Activated CD8-positive, alpha-beta memory T cell treated with anti-CD3 and anti-CD28 coated beads, Interleukin-2, amount 10 ng/mL, durations not matched to agents 7 days and 5 days (primary cell): Measurements from ENCODE around the gene DMXL1. TPM values are rescaled to one million over a fixed set of nuclear protein-coding genes. Genes with fewer than 3 reads are reported as not detected.

ENCODE experiments used
- ATAC-seq: fragments of 150-1000 bp; cut with Tn5 transposase; one replicate; pipeline ENCODE4 v1.10.0; 2021; ENCODE audit warnings: moderate library complexity
- CTCF ChIA-PET: fragments of 350-600 bp; sonication (Branson Sonifier 250); formaldehyde crosslinking; loops from one replicate; lab custom pipeline; 2021; ENCODE audit warnings: antibody characterized with exemption; lab: Charles Lee
- DNase-seq: peaks from one replicate; pipeline ENCODE4 v3.0.0-alpha.2; 2020
- H3K27ac Mint-ChIP-seq: one replicate; pipeline ENCODE4 v1.8.0; 2021; ENCODE audit warnings: mild to moderate bottlenecking, mixed read lengths
- H3K27me3 Mint-ChIP-seq: one replicate; pipeline ENCODE4 v1.8.0; 2021; ENCODE audit warnings: mixed read lengths
- H3K36me3 Mint-ChIP-seq: one replicate; pipeline ENCODE4 v1.8.0; 2021; ENCODE audit warnings: mild to moderate bottlenecking, mixed read lengths
- H3K4me1 Mint-ChIP-seq: one replicate; pipeline ENCODE4 v1.8.0; 2021; ENCODE audit warnings: mixed read lengths
- H3K4me3 Mint-ChIP-seq: one replicate; pipeline ENCODE4 v1.8.0; 2021; ENCODE audit warnings: mild to moderate bottlenecking, moderate library complexity, mixed read lengths
- H3K9me3 Mint-ChIP-seq: one replicate; pipeline ENCODE4 v1.8.0; 2022; ENCODE audit warnings: low read depth, mixed read lengths
- total RNA-seq, 2 experiments: library from RNA; stranded (reverse); gene quantifications; one replicate each; pipeline ENCODE4 v1.2.3, GENCODE V29; 2021

DMXL1 gene, protein sequence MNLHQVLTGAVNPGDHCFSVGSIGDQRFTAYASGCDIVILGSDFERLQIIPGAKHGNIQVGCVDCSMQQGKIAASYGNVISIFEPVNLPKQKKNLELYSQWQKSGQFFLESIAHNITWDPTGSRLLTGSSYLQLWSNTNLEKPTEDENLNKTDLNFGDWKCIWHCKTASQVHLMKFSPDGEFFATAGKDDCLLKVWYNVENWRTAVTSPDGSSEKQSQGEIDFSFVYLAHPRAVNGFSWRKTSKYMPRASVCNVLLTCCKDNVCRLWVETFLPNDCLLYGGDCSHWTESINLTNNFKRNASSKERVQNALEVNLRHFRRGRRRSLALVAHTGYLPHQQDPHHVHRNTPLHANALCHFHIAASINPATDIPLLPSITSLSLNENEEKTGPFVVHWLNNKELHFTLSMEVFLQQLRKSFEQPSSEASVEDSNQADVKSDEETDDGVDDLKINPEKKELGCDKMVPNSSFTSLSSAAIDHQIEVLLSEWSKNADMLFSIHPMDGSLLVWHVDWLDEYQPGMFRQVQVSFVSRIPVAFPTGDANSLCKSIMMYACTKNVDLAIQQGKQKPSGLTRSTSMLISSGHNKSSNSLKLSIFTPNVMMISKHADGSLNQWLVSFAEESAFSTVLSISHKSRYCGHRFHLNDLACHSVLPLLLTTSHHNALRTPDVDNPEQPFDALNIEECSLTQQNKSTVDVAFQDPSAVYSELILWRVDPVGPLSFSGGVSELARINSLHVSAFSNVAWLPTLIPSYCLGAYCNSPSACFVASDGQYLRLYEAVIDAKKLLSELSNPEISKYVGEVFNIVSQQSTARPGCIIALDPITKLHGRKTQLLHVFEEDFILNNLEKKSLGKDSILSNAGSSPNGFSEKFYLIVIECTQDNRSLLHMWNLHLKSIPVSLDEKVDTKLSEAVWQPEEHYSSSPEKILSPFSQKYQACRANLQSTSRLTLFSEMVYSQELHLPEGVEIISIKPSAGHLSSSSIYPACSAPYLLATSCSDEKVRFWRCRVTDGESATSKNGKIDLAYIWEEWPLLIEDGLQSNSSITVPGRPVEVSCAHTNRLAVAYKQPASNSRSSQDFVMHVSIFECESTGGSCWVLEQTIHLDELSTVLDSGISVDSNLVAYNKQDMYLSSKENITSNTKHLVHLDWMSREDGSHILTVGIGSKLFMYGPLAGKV (N-terminal part only)
- 10 to 100 TPM; 30.4 to 35.5 TPM for total RNA-seq

DNA sequence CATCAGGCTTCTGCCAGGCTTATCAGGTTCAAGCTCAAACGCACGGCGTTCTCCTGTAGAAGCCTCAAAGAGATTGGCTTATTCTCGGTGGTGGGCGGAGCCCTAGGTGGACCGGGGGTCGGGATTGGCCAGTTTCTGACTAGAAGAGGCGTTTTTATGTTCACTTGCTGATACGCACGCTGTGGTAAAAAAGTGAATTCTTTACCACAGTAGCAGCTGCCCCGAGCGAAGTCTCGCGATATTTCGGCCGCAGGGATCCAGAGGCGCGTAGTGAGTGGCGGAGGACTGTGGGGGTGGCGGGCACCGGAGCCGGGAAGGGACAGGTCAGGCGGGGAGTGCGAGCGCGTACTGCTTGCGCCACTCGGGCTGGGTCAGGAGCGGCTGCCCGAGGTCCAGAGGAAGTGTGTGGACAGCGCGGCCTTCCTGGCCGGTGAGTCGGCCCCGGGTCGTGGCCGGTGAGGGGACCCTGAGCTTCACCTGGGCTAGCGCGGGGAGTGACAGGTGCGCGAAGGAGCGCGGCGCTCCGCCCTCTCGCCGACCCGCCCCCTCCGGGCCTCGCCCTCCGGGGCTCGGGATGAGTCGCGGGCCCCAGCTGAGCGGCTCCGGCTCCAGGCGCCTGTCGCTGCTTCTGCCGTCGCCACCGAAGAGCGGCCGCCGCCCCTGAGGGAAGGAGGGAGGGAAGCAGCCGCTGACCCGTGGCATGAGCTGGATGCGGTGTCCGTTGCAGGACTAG is at the start of gene DMXL1:
DMXL1 (plus strand) TSS at position 260 of the 733 bp plus-strand sequence. CDS start 483 bp downstream, outside the sequence.
- peak; percentile 89 for ATAC-seq
- H3K4me3 Mint-ChIP-seq: peak within 1 kb of the TSS; percentile 95
- H3K36me3 Mint-ChIP-seq: peaks cover 7% of the 10 kb centered on the region
- H3K9me3 Mint-ChIP-seq: no peaks in the 10 kb centered on the region
- DNase-seq: peak; percentile 99
- CTCF ChIA-PET: interaction anchor here (0.6 to 2.0 kb wide), 13 partner anchors 9 to 341 kb away, joined by 3 to 17 read pairs (median 4); partner anchors contain the start of gene DTWD2
- peak within 1 kb of the TSS; percentile 98 for H3K27ac Mint-ChIP-seq
- H3K4me1 Mint-ChIP-seq: peaks cover 40% of the 10 kb centered on the region
- no peaks in the 10 kb centered on the region for H3K27me3 Mint-ChIP-seq

DNA sequence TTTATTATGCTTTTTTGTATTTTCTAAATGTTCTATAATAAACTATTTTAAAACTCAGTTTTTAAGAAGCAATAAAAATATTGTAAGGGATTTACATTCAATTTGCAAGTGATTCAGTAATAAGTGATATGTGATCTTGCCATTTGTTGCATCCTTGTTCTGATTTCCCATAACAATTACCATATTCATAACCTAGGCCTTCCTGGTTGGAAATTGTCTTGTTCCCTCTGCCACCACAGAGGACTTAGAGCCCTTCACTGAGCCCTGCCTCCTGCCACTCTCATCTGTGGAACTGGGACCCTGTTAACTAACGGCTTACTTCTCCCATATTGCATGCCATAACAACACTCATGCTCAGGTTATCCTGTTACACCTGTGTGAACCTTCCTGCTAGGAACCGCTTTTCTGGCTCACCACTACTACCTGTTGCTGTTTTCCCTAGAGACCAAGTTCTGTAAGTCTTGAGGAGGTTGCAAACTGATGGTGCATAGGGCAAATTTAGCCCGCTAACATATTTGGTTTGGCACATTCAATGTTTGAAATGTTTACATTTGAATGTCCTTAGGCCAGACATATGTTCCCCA is 49.6 kb upstream of the DMXL1 start:
- Mint-ChIP-seq H3K27ac (no peak overlapping the region), H3K9me3 (no peaks in the 10 kb centered on the region), H3K4me1 (no peaks in the 10 kb centered on the region), H3K4me3 (no peak overlapping the region), H3K27me3 (no peaks in the 10 kb centered on the region), H3K36me3 (no peaks in the 10 kb centered on the region)
- DNase-seq: no peak
- ATAC-seq: no peak
- CTCF ChIA-PET: interaction anchor here (0.7 to 3.2 kb wide), 11 partner anchors 9 to 402 kb away, joined by 3 to 31 read pairs (median 4); partner anchors contain the start of genes DMXL1 and DTWD2

DNA sequence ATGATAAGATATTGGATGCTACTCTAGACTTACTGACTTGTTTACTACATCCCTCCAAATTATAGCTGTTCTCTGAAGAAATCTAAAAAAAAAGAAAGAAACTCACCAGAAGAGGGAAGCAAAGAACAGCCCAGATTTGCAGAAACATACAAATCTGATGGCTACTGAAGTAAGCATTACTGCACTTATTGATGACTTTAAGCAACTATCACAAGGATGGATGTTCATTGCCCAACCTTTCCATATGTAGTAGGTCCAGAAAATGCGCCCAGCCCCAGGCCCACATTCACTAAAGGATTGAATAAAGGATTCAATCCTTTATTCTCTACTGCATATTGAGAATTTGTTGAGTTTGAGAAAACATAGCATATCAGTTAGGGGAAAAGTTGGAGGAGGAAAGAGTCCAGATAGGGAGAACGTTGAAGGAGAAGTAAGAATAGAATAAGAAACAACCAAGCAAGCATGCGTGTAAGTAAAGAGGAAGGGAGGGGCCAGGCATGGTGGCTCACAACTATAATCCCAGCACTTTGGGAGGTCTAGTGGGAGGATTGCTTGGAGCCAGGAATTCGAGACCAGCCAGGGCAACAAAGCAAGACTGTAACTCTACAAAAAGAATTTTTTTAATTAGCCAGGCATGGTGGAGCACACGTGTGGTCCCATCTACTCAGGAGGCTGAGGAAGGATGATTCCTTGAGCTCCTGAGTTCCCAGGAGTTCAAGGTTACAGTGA is 48.7 kb upstream of the DMXL1 start:
- CTCF ChIA-PET: interaction anchor here (0.7 to 3.2 kb wide), 12 partner anchors 10 to 401 kb away, joined by 3 to 31 read pairs (median 4); partner anchors contain the start of genes DMXL1 and DTWD2
- DNase-seq: no peak
- Mint-ChIP-seq H3K27ac (no peak overlapping the region), H3K36me3 (no peaks in the 10 kb centered on the region), H3K4me1 (no peaks in the 10 kb centered on the region), H3K9me3 (no peaks in the 10 kb centered on the region), H3K27me3 (no peaks in the 10 kb centered on the region), H3K4me3 (no peak overlapping the region)
- peak; percentile 60 for ATAC-seq

DNA sequence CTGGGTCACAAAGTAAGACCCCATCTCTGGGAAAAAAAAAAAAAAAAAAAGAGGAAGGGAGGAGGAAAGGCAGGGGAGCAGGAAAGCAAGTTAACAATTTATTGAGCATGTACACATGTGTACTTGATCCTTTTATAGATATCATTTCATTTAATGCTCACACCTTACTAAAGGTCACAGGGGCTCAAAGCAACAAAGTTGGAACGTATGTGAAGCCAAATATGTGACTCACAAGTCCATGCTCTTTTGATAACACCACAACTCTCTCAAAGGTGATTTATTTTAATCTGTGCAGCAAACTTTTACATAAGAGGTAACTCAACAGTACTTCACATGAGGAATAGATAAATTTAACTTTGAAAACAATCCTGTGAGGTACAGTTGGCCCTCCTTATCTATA is 48.1 kb upstream of the DMXL1 start:
- CTCF ChIA-PET: interaction anchor here (0.7 to 3.2 kb wide), 5 partner anchors 43 to 389 kb away, joined by 3 to 31 read pairs (median 3); no protein-coding TSS in a partner anchor
- Mint-ChIP-seq H3K4me3 (no peak overlapping the region), H3K4me1 (no peaks in the 10 kb centered on the region), H3K9me3 (no peaks in the 10 kb centered on the region), H3K36me3 (no peaks in the 10 kb centered on the region), H3K27me3 (no peaks in the 10 kb centered on the region), H3K27ac (no peak overlapping the region)
- DNase-seq: no peak
- ATAC-seq: no peak

DNA sequence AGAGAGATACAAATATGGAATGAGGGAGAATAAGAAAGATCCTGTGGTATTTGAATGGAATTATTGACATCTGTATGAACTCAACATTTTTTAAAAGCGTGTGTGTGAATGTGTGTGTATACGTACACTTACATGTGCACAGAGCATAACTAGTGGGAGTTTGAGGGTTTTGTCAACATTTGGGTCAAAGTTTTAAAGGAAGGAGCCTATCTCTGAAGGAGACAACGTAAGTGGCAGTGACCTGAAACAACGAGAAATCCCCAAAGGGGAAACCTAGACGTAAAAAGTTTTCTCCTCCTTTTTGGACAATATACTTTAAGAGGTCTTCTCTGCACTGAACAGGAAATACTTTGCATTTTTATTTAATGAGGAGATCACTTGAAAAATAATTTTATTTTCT is 42.3 kb upstream of the DMXL1 start:
- CTCF ChIA-PET: interaction anchor here (2.3 kb wide), 1 partner anchor 383 kb away, joined by 10 read pairs; no protein-coding TSS in a partner anchor
- Mint-ChIP-seq H3K27me3 (no peaks in the 10 kb centered on the region), H3K36me3 (peaks cover 7% of the 10 kb centered on the region), H3K9me3 (peaks cover 2% of the 10 kb centered on the region), H3K4me3 (no peak overlapping the region), H3K4me1 (peaks cover 16% of the 10 kb centered on the region), H3K27ac (no peak overlapping the region)
- ATAC-seq (no peak), DNase-seq (no peak)

DNA sequence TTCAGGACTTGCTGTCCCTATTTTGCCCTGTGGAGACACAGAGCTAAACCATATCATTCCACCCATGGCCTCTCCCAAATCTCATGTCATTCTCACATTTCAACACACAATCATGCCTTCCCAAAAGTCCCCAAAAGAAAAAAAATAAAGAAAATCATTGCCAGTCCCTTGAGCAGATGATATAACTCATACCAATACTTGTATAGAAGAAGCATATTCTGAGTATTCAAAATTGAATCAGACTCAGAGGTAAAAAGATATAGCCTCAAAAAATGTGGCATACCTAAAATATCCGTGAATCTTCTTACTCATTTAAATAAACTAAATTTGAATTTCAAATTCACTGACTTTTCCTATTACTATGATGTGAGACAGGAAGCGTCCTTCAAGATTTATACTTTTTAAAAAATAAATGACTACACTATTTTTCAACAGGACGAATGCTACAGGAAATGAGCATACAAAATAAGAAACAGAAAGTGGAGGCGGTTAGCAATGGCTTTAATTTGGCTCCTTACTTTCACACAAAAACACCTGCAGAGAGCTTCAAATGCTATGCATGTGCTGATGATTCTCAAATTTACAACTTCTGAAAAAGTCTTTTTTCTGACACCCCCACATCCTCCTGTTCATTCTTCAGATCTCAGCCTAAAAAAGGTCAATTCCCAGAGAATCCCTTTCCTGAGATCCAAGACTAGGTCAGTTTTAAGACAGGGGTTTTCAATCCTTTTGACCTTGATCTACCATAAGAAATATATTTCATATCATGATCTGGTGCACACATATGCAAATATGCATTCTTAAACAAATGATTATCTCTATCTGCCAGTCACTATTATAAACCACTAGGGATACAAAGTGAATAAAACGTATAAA is 39.6 kb upstream of the DMXL1 start:
- ATAC-seq (peak; percentile 65), DNase-seq (no peak)
- CTCF ChIA-PET: no interaction called here
- H3K4me1 Mint-ChIP-seq: peaks cover 18% of the 10 kb centered on the region
- H3K27ac Mint-ChIP-seq: peak overlapping the region; percentile 71
- H3K4me3 Mint-ChIP-seq: peak overlapping the region; percentile 20
- peaks cover 2% of the 10 kb centered on the region for H3K9me3 Mint-ChIP-seq
- H3K27me3 Mint-ChIP-seq: no peaks in the 10 kb centered on the region
- peaks cover 7% of the 10 kb centered on the region for H3K36me3 Mint-ChIP-seq

DNA sequence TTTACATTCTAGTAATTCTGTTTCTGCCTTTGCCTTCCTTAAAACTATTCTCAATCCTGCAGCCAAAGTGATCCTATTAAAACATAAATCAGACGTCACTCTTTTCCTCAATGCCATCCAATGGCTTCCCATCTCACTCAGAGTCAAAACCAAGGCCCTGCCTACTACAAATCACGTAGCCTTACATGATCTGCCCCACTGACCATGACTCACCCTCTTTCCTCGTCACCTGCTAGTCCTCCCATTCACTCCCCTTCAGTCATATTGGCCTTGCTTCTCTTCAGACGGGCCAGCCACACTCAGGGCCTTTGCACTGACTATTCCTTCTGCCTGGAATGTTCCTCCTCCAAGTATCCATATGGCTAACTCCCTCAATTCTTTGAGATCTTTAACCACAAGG is 39.0 kb upstream of the DMXL1 start:
- DNase-seq (no peak), ATAC-seq (no peak)
- peak overlapping the region; percentile 71 for H3K27ac Mint-ChIP-seq

DNA sequence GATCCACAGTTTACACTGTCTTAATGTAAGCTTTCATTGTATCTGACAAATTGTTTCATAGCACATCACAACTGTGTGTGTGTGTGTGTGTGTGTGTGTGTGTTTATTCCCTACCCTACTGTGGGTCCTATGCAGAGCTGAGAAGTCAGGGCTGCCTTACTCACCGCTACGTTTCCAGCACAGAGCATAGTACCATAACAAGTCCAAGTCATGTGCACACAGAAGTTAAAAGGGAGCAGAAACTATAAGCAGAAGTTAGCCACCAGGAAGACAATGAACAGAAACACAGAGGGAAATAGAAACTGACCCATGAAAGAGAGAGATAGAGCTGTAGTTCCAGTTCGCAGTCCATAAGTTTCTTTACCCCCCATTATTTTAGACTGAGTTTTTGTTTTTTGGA is 38.2 kb upstream of the DMXL1 start:
- H3K4me3 Mint-ChIP-seq: no peak overlapping the region
- ATAC-seq (no peak), DNase-seq (no peak)
- H3K27me3 Mint-ChIP-seq: no peaks in the 10 kb centered on the region
- CTCF ChIA-PET: interaction anchor here (1.7 kb wide), 1 partner anchor 11 kb away, joined by 3 read pairs; no protein-coding TSS in a partner anchor
- H3K9me3 Mint-ChIP-seq: peaks cover 2% of the 10 kb centered on the region
- no peak overlapping the region for H3K27ac Mint-ChIP-seq
- peaks cover 18% of the 10 kb centered on the region for H3K4me1 Mint-ChIP-seq
- peaks cover 7% of the 10 kb centered on the region for H3K36me3 Mint-ChIP-seq

More for the DNA sequence above, 39.0 kb upstream of the DMXL1 start:
- H3K36me3 Mint-ChIP-seq: peaks cover 7% of the 10 kb centered on the region
- H3K9me3 Mint-ChIP-seq: peaks cover 2% of the 10 kb centered on the region
- no peaks in the 10 kb centered on the region for H3K27me3 Mint-ChIP-seq
- H3K4me3 Mint-ChIP-seq: no peak overlapping the region
- CTCF ChIA-PET: interaction anchor here (1.7 kb wide), 1 partner anchor 12 kb away, joined by 3 read pairs; no protein-coding TSS in a partner anchor
- peaks cover 18% of the 10 kb centered on the region for H3K4me1 Mint-ChIP-seq

DNA sequence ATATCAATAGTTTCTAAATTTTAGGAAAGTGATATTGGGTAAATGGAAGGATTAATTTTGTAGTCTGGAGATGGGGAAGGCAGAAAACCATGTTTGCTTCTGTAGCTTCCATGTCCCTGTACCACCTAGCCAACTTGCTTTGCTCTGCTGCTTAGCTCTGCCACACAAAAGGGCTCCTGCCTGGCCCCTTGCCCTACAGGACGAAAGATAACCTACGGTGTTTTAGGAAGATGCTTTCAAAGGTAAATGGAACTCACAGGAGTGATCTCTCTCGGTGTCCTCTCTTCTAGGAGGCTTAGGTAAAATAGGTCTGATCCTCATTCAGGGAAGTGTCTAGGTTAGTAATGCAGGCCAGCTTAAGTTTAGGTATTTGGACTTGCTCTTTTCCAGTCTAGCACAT is 37.8 kb upstream of the DMXL1 start:
- Mint-ChIP-seq H3K9me3 (peaks cover 2% of the 10 kb centered on the region), H3K27me3 (no peaks in the 10 kb centered on the region), H3K36me3 (peaks cover 7% of the 10 kb centered on the region), H3K27ac (no peak overlapping the region), H3K4me3 (no peak overlapping the region), H3K4me1 (peaks cover 18% of the 10 kb centered on the region)
- no peak for DNase-seq
- CTCF ChIA-PET: interaction anchor here (1.7 kb wide), 1 partner anchor 11 kb away, joined by 3 read pairs; no protein-coding TSS in a partner anchor
- no peak for ATAC-seq

DNA sequence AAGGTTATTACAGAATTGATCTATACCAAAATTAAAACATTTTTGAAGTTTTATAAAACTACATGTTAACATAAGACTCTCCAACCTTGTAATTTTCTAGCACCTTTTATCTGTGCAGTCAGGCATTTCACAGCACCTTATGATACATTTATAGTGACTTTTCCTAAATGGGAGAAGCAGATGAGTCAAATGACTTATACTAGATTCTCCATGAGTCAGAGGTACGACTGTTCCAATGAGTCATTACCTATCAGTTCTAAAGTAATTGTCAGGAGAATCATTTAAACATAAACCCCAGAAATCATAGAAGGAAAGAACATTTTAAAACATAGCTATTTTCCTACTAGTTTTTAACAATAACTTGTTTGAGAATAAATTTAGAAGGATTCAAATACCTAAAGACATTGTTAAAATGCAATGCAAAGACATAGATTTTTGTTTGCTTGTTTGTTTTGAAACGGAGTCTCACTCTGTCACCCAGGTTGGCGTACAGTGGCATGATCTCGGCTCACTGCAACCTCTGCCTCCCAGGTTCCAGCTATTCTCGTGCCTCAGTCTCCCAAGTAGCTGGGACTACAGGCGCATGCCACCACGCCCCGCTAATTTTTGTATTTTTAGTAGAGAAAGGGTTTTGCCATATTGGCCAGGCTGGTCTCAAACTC is 34.7 kb upstream of the DMXL1 start:
- Mint-ChIP-seq H3K4me1 (peaks cover 12% of the 10 kb centered on the region), H3K9me3 (peaks cover 2% of the 10 kb centered on the region), H3K36me3 (peaks cover 4% of the 10 kb centered on the region), H3K27ac (no peak overlapping the region), H3K27me3 (no peaks in the 10 kb centered on the region), H3K4me3 (no peak overlapping the region)
- no peak for ATAC-seq
- DNase-seq: no peak
- CTCF ChIA-PET: no interaction called here
